HG02973 (cell line): ENCODE results near the gene SLU7.
"Not testable (repeated sequence)": the region's sequence is repeated elsewhere in the genome, so short reads cannot be mapped to it uniquely, and the experiment has no call there.

ENCODE experiments used
- ATAC-seq: cut with Tn5 transposase; IDR thresholded peaks from one replicate; pipeline ENCODE4 v1.9.1; 2021; ENCODE audit warnings: moderate library complexity; ENCODE audit not compliant: unreplicated experiment

Gene SLU7

GRCh38 chr5:160451281-160451680 lies 32.4 kb upstream of the SLU7 start:
- no peak for ATAC-seq

GRCh38 chr5:160450164-160450932 lies 31.5 kb upstream of the SLU7 start:
- ATAC-seq = peak; percentile 51

GRCh38 chr5:160449458-160449857 lies 30.6 kb upstream of the SLU7 start:
- ATAC-seq = no peak

GRCh38 chr5:160448886-160449285 lies 30.0 kb upstream of the SLU7 start:
- ATAC-seq = no peak

GRCh38 chr5:160445751-160446150 lies 26.9 kb upstream of the SLU7 start:
- no peak for ATAC-seq

- peak; percentile 35 for ATAC-seq
Measured at GRCh38 chr5:160445132-160445531, 26.3 kb upstream of the SLU7 start.

GRCh38 chr5:160444407-160444806 lies 25.5 kb upstream of the SLU7 start:
- ATAC-seq = no peak

GRCh38 chr5:160442824-160443431 lies 24.0 kb upstream of the SLU7 start:
- no peak for ATAC-seq

GRCh38 chr5:160441311-160441781 lies 22.5 kb upstream of the SLU7 start:
- ATAC-seq = no peak

GRCh38 chr5:160439205-160439600 lies 20.3 kb upstream of the SLU7 start:
- ATAC-seq = peak; percentile 52

GRCh38 chr5:160438316-160439204 lies 19.7 kb upstream of the SLU7 start:
- ATAC-seq = peak; percentile 29

- no peak for ATAC-seq
Measured at GRCh38 chr5:160437271-160437670, 18.4 kb upstream of the SLU7 start.

- ATAC-seq = not testable (repeated sequence)
Measured at GRCh38 chr5:160436661-160437060, 17.8 kb upstream of the SLU7 start.

- no peak for ATAC-seq
Measured at GRCh38 chr5:160436017-160436416, 17.1 kb upstream of the SLU7 start.

GRCh38 chr5:160435532-160435931 lies 16.7 kb upstream of the SLU7 start:
- no peak for ATAC-seq

GRCh38 chr5:160434022-160434531 lies 15.2 kb upstream of the SLU7 start:
- ATAC-seq = peak; percentile 75

GRCh38 chr5:160432787-160433186 lies 13.9 kb upstream of the SLU7 start:
- ATAC-seq = no peak

GRCh38 chr5:160432196-160432595 lies 13.3 kb upstream of the SLU7 start:
- ATAC-seq = no peak

- no peak for ATAC-seq
Measured at GRCh38 chr5:160427607-160428006, 8.7 kb upstream of the SLU7 start.

- no peak for ATAC-seq
Measured at GRCh38 chr5:160423099-160423498, 4.2 kb upstream of the SLU7 start.

GRCh38 chr5:160421625-160422258 lies 2.9 kb upstream of the SLU7 start, which contains the start of gene PTTG1:
TSS of gene PTTG1 (plus strand) at chr5:160421855. CDS start at chr5:160422313, 458 bp downstream.
- peak; percentile 61 for ATAC-seq
